ENCODE measurements around the gene NACC2. TPM values are rescaled to one million over a fixed set of nuclear protein-coding genes. Genes with fewer than 3 reads are reported as not detected.

NACC2 gene
- total and polyA plus RNA-seq, 2 of the 8 experiments (the other 6 are each of a cell fraction or from before 2014, with no cell fraction given) = 8.3 to 14.0 TPM

DNA sequence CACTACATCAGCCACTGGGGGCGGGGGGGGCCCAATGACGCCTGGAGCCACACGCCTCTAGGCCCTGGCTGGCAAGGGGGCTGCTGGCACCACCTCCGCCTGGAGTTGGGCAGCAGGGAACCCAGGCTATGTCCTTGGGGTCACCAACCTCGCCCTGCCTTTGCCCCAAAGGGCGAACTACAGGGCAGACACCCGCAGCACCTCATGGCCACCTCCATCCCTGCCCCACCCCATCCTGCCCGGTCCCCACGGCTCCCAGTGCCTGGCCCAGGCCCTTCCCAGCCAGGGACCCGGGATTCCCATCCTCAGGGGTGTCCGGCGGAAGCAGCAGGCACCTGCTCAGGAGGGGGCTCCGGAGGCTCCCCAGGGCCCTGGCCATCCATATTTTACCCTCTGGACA lies 37.0 kb downstream of the NACC2 start:
- Histone ChIP-seq H3K9me3 (ENCODE audit: insufficient read depth in 2 of 2, low read depth in 1 of 2, low read length in 1 of 2) (no peaks in the 10 kb centered on the region), H4K8ac (ENCODE audit: extremely low read depth, insufficient read depth, low read length) (no peak overlapping the region), H2BK12ac (ENCODE audit: low read depth, low read length) (no peak overlapping the region), H4K20me1 (replicated peaks in 1 of 2; ENCODE audit: control insufficient read depth in 1 of 2, insufficient read depth in 2 of 2, low read length in 2 of 2) (no peaks in the 10 kb centered on the region), H3K56ac (replicated peaks; ENCODE audit: insufficient read length, low read depth, low read length) (no peak overlapping the region), H3K4me3 (ENCODE audit: extremely low read depth in 1 of 4, insufficient read depth in 2 of 4, low read depth in 3 of 4, low read length in 4 of 4) (no peak overlapping the region), H3K36me3 (ENCODE audit: control insufficient read depth in 2 of 4, insufficient read depth in 4 of 4, low read length in 3 of 4) (no peaks in the 10 kb centered on the region), H2AK5ac (ENCODE audit: low read depth, low read length) (peak overlapping the region; percentile 43; the same call in 1 of the 2 replicates), H3K79me1 (ENCODE audit: low read depth, low read length) (0 out of 2 replicates have a peak, but pooled peaks cover 3% of the 10 kb centered on the region), H3K18ac (ENCODE audit: extremely low read depth, low read length) (peak overlapping the region; percentile 63; the same call in 1 of the 2 replicates), H3K4me1 (replicated peaks in 1 of 4; ENCODE audit: control insufficient read depth in 3 of 4, insufficient read depth in 4 of 4, low read length in 3 of 4) (peaks cover 0 to 31% (median 19%) of the 10 kb centered on the region in 4 experiments; a peak in 5 of 7 replicates), H3K4ac (replicated peaks; ENCODE audit: insufficient read length, low read depth, low read length) (no peak overlapping the region), H3K27me3 (replicated peaks in 1 of 4; ENCODE audit: control insufficient read depth in 3 of 4, extremely low read depth in 1 of 4, insufficient read depth in 3 of 4, low read length in 3 of 4) (no peaks in the 10 kb centered on the region), H3K79me2 (ENCODE audit: control insufficient read depth in 1 of 2, insufficient read depth in 2 of 2, low read length in 2 of 2) (no peaks in the 10 kb centered on the region), H3K14ac (ENCODE audit: insufficient read length) (no peak overlapping the region), H3K27ac (ENCODE audit: low read depth, low read length) (no peak overlapping the region), H4K91ac (replicated peaks; ENCODE audit: insufficient read length, low read length) (peak overlapping the region; percentile 41), H3K23ac (ENCODE audit: insufficient read length) (no peak overlapping the region), H3K4me2 (ENCODE audit: insufficient read depth in 1 of 2, low read depth in 2 of 2, low read length in 2 of 2) (no peak overlapping the region), H4K5ac (ENCODE audit: insufficient read length, low read depth, low read length) (no peak overlapping the region), H2BK120ac (replicated peaks; ENCODE audit: low read depth, low read length) (no peak overlapping the region), H2AFZ (ENCODE audit: low read length) (no peak overlapping the region), H3K23me2 (ENCODE audit: low read depth, low read length) (no peaks in the 10 kb centered on the region), H2BK15ac (ENCODE audit: low read length) (no peak overlapping the region), H3K9ac (replicated peaks in 1 of 4; ENCODE audit: extremely low read depth in 1 of 4, low read depth in 3 of 4, low read length in 3 of 4) (no peak overlapping the region), H2BK5ac (ENCODE audit: low read depth, low read length) (no peak overlapping the region), H2BK20ac (ENCODE audit: low read length) (no peak overlapping the region)
- DNase-seq (ENCODE audit: low read depth in 1 of 2, low spot score in 2 of 2) = no peak
- 80% methylated on average over 8 of the region's 13 CpGs; no CpG with 5 or more reads in 1 of the 2 experiments for WGBS, 2 experiments (ENCODE audit: extremely low coverage in 1 of 2, insufficient coverage in 1 of 2, insufficient read length in 1 of 2, insufficient replicate concordance in 2 of 2, low coverage in 1 of 2, low lambda C conversion rate in 2 of 2, missing lambda C conversion rate in 1 of 2)
- FAIRE-seq = no peak
- POLR2A ChIA-PET (ENCODE audit: partially characterized antibody) = interaction anchor here (0.7 to 1.6 kb wide), 8 partner anchors 8 to 67 kb away, joined by 3 to 4 read pairs (median 3); no protein-coding TSS in a partner anchor
- CTCF ChIA-PET (ENCODE audit: partially characterized antibody) = interaction anchor here (0.7 to 1.9 kb wide), 8 partner anchors 24 to 132 kb away, joined by 3 to 7 read pairs (median 4); no protein-coding TSS in a partner anchor
- TF ChIP-seq, protein P1, sequence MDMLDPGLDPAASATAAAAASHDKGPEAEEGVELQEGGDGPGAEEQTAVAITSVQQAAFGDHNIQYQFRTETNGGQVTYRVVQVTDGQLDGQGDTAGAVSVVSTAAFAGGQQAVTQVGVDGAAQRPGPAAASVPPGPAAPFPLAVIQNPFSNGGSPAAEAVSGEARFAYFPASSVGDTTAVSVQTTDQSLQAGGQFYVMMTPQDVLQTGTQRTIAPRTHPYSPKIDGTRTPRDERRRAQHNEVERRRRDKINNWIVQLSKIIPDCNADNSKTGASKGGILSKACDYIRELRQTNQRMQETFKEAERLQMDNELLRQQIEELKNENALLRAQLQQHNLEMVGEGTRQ (IDR thresholded peaks at IDR 0.05; ENCODE audit: low read length) = no peak
- TF ChIP-seq TAF1 (IDR thresholded peaks at IDR 0.05; ENCODE audit: low read depth, low read length) (no peak), SAP30 (IDR thresholded peaks at IDR 0.05; ENCODE audit: insufficient read depth, insufficient replicate concordance, low read length) (no peak), CTBP2 (IDR thresholded peaks at IDR 0.05; ENCODE audit: borderline replicate concordance, insufficient read depth, insufficient read length, low read length) (no peak), RAD21 (IDR thresholded peaks at IDR 0.05 in 1 of 2, conservative IDR thresholded peaks at IDR 0.05 in 1 of 2; ENCODE audit: low read depth in 2 of 2, low read length in 2 of 2) (no peak), CBX8 (IDR thresholded peaks at IDR 0.05; ENCODE audit: borderline replicate concordance, low read depth, low read length) (no peak), CHD1 (IDR thresholded peaks at IDR 0.05; ENCODE audit: low read depth, low read length) (no peak), SRF (IDR thresholded peaks at IDR 0.05; ENCODE audit: low read depth, low read length) (no peak), RXRA (IDR thresholded peaks at IDR 0.05; ENCODE audit: insufficient read depth, low read depth, low read length) (no peak), HDAC2 (IDR thresholded peaks at IDR 0.05; ENCODE audit: borderline replicate concordance in 1 of 2, low read depth in 2 of 2, low read length in 2 of 2) (no peak), POLR2AphosphoS5 (IDR thresholded peaks at IDR 0.05; ENCODE audit: low read depth, low read length) (no peak), CBX5 (IDR thresholded peaks at IDR 0.05; ENCODE audit: low read depth, low read length) (no peak)
